IPS DF 6.9 (cell line): ENCODE data around the gene ASIC2.

Experiments used
- DNase-seq: peaks from one replicate; pipeline ENCODE4 v3.0.0-alpha.2; 2013; ENCODE audit warnings: low read depth, low spot score
- H3K27ac ChIP-seq: one replicate; pipeline ENCODE4 v1.5.1; 2013; ENCODE audit warnings: low read length, control low read depth
- H3K27me3 ChIP-seq: 2 replicates; pipeline ENCODE4 v1.6.1; 2013; ENCODE audit warnings: mild to moderate bottlenecking, low read length; ENCODE audit not compliant: control insufficient read depth, insufficient read depth
- H3K36me3 ChIP-seq: 2 replicates; pipeline ENCODE4 v1.6.1; 2013; ENCODE audit warnings: low read length; ENCODE audit not compliant: control insufficient read depth, insufficient read depth
- H3K4me1 ChIP-seq: 2 replicates; pipeline ENCODE4 v1.6.1; 2013; ENCODE audit warnings: low read length; ENCODE audit not compliant: control insufficient read depth, insufficient read depth
- H3K4me3 ChIP-seq: 2 replicates; pipeline ENCODE4 v1.5.1; 2013; ENCODE audit warnings: mild to moderate bottlenecking, low read length
- H3K9me3 ChIP-seq: 2 replicates; pipeline ENCODE4 v1.6.1; 2013; ENCODE audit warnings: low read length, inconsistent platforms; ENCODE audit not compliant: control insufficient read depth, insufficient read depth
- WGBS: extraction: QIAGEN DNeasy Blood & Tissue Kit; methylation state at CpG from one replicate; pipeline ENCODE4 v1.1.7; 2013; ENCODE audit warnings: mixed read lengths, missing lambda C conversion rate; ENCODE audit not compliant: insufficient read length, insufficient coverage; 5-methylcytosine and 5-hydroxymethylcytosine counted together

Gene ASIC2

DNA sequence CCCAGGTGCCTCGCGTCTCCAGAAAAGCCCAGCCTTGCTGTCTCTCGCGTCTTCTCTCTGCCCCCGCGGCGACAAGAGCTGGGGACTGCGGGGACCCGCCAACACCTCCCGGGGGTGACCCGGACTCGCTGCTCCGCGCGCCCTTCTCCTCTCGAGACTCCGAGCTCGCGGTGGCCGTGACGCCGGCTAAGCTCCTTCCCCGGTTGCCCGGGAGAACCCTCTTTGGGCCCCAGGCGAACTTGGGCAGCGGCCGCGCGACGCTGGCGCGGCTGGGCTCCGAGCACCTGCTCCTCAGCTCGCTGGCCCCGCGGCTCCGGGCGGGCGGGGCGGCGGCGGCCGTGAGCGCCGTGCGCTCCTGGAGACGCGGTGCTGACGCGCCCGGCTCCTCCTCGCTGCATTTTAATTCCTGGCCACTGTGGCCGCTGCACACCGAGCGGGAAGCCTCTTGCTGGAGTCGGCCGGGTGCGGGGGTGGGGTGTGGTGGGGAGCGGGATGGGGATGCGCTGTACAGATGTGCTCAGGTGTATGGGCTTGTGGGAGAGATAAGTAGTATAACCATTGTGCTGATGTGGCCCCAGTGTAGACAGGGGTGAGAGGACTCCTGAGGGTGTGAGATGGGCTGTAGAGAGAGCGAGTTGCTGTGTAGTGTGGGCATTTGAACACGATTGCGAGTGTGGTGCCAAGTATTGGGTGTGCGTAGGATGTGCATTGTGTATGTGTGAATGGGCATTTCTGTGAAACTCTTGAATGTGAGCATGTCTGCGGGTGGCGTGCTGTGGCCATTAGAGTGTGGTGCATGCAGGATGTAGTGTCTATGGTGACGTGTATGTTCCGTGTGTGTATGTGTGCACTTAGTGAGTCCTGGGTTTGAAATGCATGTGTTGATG is at the start of gene ASIC2:
Gene ASIC2 (minus strand): TSS at position 315 of the 887 bp plus-strand sequence.
- WGBS, result no CpG with 5 or more reads among the region's 68 CpGs
- Histone ChIP-seq H3K27ac (no peak within 1 kb of the TSS), H3K4me1 (peaks cover 2% of the 10 kb centered on the region), H3K4me3 (peak within 1 kb of the TSS; percentile 43; the same call in 1 of the 2 replicates), H3K27me3 (peaks cover 46% of the 10 kb centered on the region), H3K36me3 (no peaks in the 10 kb centered on the region; the same call in 1 of the 2 replicates), H3K9me3 (no peaks in the 10 kb centered on the region)
- DNase-seq, result no peak

DNA sequence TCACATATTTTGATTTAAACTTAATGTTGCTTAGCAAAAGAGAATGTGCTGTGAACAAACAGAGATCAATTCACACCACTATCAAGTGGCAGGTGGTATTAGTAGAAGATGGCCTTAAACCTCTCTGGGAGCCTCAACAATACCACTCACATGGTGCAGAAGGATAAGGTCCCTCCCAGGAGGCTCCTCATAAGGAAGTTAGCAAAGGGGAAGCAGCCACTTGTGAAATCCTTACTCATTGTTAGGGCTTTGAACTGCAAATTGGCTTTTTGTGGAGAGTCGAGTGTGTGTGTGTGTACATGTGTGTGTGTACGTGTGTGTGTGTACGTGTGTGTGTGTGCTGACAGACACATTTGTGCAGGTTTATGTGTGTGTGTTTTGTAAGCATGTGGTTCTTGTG is 48.9 kb upstream of the ASIC2 start:
- Histone ChIP-seq H3K4me1 (peaks cover 4% of the 10 kb centered on the region; the same call in 1 of the 2 replicates), H3K4me3 (no peak overlapping the region), H3K9me3 (no peaks in the 10 kb centered on the region), H3K36me3 (no peaks in the 10 kb centered on the region), H3K27ac (no peak overlapping the region), H3K27me3 (peaks cover 3% of the 10 kb centered on the region; the same call in 1 of the 2 replicates)
- no CpG with 5 or more reads among the region's 3 CpGs for WGBS
- DNase-seq, result no peak

DNA sequence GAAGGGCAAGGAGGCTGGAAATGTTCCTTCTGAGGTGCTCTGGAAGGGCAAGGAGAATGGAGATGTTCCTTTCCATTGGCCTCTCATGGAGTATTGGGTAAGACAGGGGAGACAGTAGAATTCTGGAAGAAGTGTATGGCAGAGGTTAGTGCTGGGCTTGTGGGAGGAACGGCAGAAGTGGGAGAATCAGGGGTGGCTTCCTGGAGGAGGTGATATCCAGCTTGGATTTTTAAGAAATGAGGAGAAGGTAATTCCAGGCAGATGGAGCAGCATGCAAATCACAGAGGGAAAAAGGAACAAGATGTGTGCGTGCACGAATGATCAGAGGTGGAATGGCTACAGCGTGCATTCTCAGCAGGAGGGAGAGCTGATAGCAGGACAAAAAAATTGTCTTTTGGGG is 45.1 kb upstream of the ASIC2 start:
- no peak overlapping the region for H3K27ac ChIP-seq
- H3K4me1 ChIP-seq, result peaks cover 3% of the 10 kb centered on the region; the same call in 1 of the 2 replicates
- H3K4me3 ChIP-seq, result no peak overlapping the region
- no peak for DNase-seq
- no peaks in the 10 kb centered on the region for H3K9me3 ChIP-seq
- no CpG with 5 or more reads among the region's 4 CpGs for WGBS
- no peaks in the 10 kb centered on the region for H3K36me3 ChIP-seq
- H3K27me3 ChIP-seq, result peaks cover 1% of the 10 kb centered on the region; the same call in 1 of the 2 replicates

DNA sequence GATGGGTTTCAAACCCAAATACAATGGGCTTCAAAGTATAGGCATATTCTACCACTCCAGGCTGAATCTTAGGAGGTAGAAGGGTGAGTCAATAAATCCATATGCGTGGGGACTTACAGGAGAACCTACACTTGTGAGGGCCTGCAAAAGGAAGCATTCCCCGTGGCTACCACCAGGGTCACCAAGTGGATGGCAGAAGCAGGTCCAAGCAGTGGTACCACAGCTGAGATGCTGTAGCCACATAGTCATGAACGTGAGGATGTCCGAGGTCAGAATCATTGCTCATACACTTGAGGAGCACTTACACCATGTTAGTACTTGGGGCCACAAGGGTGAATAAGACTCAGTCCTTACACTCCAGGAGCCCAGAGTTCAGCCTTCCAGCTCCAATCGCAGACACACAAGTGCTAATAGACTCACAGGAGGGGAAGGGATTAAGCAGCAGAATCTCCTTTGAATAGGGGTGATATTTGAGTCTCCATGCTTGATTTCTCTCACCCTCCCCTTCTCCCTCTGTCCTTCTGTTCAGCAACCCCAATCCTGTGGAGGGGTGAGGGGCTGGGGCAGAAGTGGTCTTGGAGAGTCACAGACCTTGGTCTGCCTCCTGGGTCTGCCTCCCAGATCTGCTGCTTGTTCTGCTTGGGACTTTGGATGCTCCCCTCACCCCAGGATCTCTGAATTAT is 42.5 kb upstream of the ASIC2 start:
- Histone ChIP-seq H3K27me3 (no peaks in the 10 kb centered on the region), H3K4me3 (no peak overlapping the region), H3K9me3 (no peaks in the 10 kb centered on the region), H3K4me1 (peaks cover 3% of the 10 kb centered on the region; the same call in 1 of the 2 replicates), H3K36me3 (no peaks in the 10 kb centered on the region), H3K27ac (no peak overlapping the region)
- no peak for DNase-seq
- WGBS, result no CpG with 5 or more reads among the region's 5 CpGs

DNA sequence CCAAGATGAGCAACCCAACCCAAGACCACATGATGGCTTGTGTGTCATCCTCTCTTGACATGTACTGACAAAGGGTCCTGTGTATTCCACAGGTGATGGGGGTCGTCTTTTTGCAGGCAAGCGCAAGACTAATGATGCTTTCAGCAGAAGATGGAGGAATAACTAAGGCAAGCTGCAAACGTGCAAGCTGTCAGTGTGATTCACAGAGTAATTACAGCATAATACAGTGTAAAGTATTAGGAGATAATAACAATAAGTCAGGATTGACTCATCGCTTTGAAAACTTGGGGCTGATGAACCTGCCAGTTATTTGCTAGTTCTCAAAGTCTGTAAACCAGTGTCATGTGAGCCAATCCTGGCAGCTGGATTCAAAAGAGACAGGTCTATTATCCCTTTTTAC is 41.6 kb upstream of the ASIC2 start:
- no peaks in the 10 kb centered on the region for H3K9me3 ChIP-seq
- H3K27ac ChIP-seq, result no peak overlapping the region
- no peaks in the 10 kb centered on the region for H3K36me3 ChIP-seq
- H3K4me1 ChIP-seq, result peaks cover 3% of the 10 kb centered on the region; the same call in 1 of the 2 replicates
- no peaks in the 10 kb centered on the region for H3K27me3 ChIP-seq
- DNase-seq, result no peak
- H3K4me3 ChIP-seq, result no peak overlapping the region
- WGBS, result no CpG with 5 or more reads among the region's 4 CpGs

DNA sequence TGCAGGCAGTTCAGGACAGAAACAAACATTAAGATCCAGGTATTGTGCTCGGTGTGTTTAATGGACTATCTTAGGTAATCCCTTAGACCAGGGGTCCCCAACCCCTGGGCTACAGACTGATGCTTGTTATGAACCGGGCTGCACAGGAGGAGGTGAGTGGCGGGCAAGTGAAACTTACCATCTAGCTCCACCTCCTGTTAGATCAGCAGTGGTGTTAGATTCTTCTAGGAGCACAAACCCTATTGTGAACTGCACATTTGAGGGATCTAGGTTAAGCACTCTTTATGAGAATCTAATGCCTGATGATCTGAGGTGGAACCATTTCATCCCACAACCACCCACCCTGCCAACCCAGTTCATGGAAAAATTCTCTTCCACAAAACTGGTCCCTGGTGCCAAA is 37.8 kb upstream of the ASIC2 start:
- WGBS, result no CpG with 5 or more reads among the region's 3 CpGs
- H3K4me1 ChIP-seq, result peaks cover 3% of the 10 kb centered on the region; the same call in 1 of the 2 replicates
- H3K9me3 ChIP-seq, result no peaks in the 10 kb centered on the region
- no peaks in the 10 kb centered on the region for H3K36me3 ChIP-seq
- DNase-seq, result no peak
- H3K4me3 ChIP-seq, result no peak overlapping the region
- no peaks in the 10 kb centered on the region for H3K27me3 ChIP-seq
- H3K27ac ChIP-seq, result no peak overlapping the region

DNA sequence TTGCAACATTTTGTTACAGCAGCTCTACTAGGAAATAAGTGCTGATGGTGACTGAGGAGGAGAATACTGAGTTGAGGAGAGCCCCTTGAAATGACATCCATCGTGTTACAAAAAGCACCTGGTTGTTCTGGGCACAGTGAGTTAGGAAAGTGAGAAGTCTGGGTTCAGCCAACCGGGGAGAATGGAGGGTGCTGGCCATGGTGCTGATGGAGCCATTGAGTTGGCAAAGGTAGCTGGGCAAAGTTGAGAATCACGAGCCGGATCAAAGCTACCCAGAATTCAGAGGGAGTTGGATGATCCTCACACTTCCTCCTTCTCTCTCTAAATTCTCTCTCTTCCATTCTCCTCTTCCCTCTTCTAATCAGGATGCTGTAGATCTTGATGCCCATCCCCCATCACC is 35.0 kb upstream of the ASIC2 start:
- peak; percentile 7 for DNase-seq
- no peaks in the 10 kb centered on the region for H3K4me1 ChIP-seq
- WGBS, result no CpG with 5 or more reads among the region's 4 CpGs
- no peak overlapping the region for H3K4me3 ChIP-seq
- no peak overlapping the region for H3K27ac ChIP-seq
- H3K9me3 ChIP-seq, result no peaks in the 10 kb centered on the region
- no peaks in the 10 kb centered on the region for H3K27me3 ChIP-seq
- H3K36me3 ChIP-seq, result no peaks in the 10 kb centered on the region

DNA sequence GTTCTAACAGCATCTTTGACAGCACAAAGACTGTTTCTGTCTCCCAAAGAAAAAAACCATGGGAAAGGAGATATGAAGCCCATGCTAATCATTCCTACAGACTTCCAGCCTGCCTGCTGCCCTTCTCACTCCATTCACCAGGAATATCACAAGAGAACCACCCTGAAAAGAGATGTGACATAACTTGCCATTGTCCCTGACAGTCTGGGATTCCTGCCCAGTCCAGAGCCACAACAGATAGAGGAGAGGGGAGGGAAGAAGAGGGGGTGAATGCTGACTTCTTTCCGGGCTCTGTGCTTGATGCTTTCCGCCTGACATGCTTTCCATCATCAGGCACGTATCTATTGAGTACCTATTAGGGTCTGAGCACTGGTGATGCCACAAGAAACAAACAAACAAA is 31.6 kb upstream of the ASIC2 start:
- no peak overlapping the region for H3K4me3 ChIP-seq
- no peaks in the 10 kb centered on the region; the same call in 1 of the 2 replicates for H3K27me3 ChIP-seq
- WGBS, result no CpG with 5 or more reads among the region's 3 CpGs
- no peak overlapping the region for H3K27ac ChIP-seq
- no peak for DNase-seq
- H3K36me3 ChIP-seq, result no peaks in the 10 kb centered on the region
- no peaks in the 10 kb centered on the region for H3K9me3 ChIP-seq
- H3K4me1 ChIP-seq, result no peaks in the 10 kb centered on the region

DNA sequence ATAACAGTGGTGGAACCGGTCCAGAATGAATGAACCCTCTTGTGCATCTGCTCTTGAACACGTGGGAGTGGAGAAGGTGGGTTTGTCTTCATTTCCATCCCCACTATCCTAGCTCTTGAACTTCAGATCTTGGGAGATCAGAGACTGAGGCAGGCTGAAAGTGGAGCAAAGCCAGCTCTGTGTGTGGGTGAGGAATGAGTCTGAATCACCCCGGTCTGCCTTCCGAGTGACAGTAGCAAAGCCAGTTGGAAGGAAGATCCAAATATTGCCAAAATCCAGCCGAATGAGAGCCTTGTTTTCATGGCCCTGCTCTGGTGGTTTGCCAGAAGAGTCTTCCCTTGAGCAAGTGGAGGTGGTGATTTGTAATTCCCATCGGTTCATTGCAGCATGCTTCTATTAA is 29.0 kb upstream of the ASIC2 start:
- no peak for DNase-seq
- Histone ChIP-seq H3K4me1 (no peaks in the 10 kb centered on the region), H3K4me3 (no peak overlapping the region), H3K27ac (no peak overlapping the region), H3K27me3 (no peaks in the 10 kb centered on the region; the same call in 1 of the 2 replicates), H3K36me3 (no peaks in the 10 kb centered on the region), H3K9me3 (no peaks in the 10 kb centered on the region)
- no CpG with 5 or more reads among the region's 6 CpGs for WGBS

DNA sequence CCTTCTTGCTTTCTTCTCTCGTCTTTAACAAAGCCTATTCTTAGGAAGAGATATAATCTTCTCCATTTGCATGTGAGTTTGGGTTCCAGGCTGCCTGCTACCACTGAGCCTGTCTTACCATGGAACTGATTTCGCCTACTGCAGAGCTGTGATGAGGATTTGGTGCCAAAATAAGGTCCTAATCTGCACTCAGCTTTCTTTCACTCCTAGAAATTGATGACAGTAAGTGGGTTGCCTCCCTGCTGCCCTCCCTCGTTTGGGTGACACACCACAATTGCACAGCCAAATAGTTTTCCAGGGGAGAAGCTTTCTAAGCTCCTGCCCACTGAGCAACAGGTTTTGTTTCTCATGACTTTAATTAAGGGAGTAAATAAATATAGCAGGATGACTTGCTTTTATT is 25.1 kb upstream of the ASIC2 start:
- no peaks in the 10 kb centered on the region for H3K4me1 ChIP-seq
- no peaks in the 10 kb centered on the region for H3K9me3 ChIP-seq
- H3K27ac ChIP-seq, result no peak overlapping the region
- no peak overlapping the region for H3K4me3 ChIP-seq
- DNase-seq, result no peak
- WGBS, result no CpG with 5 or more reads among the region's 3 CpGs
- no peaks in the 10 kb centered on the region; the same call in 1 of the 2 replicates for H3K27me3 ChIP-seq
- H3K36me3 ChIP-seq, result no peaks in the 10 kb centered on the region
